Mesendoderm (in vitro differentiated cells): ENCODE data around the gene UBA3.
A peak's percentile ranks its signal among the peaks of the same experiment; 100 is the strongest.

Experiments used
- DNase-seq: peaks from one replicate; pipeline ENCODE4 v3.0.0; 2013
- H2AK5ac ChIP-seq: 2 replicates; pipeline ENCODE4 v1.6.1; 2013; ENCODE audit warnings: low read length, inconsistent platforms
- H2BK120ac ChIP-seq: 2 replicates; pipeline ENCODE4 v1.6.1; 2013; ENCODE audit warnings: low read depth, mild to moderate bottlenecking, low read length, moderate library complexity, mixed read lengths
- H2BK15ac ChIP-seq: replicated peaks from 2 replicates; pipeline ENCODE4 v1.6.1; 2013; ENCODE audit warnings: low read depth, mild to moderate bottlenecking, moderate library complexity
- H2BK5ac ChIP-seq: 2 replicates; pipeline ENCODE4 v1.6.1; 2013; ENCODE audit warnings: low read length, inconsistent platforms
- H3K18ac ChIP-seq: 2 replicates; pipeline ENCODE4 v1.6.1; 2013; ENCODE audit warnings: mild to moderate bottlenecking, low read length, mixed read lengths
- H3K23ac ChIP-seq: one replicate; pipeline ENCODE4 v1.6.1; 2013; ENCODE audit warnings: low read length
- H3K27ac ChIP-seq: 2 replicates; pipeline ENCODE4 v1.5.1; 2013; ENCODE audit warnings: low read depth, mild to moderate bottlenecking, inconsistent platforms, low read length, moderate library complexity
- H3K27me3 ChIP-seq: 2 replicates; pipeline ENCODE4 v1.6.1; 2013; ENCODE audit warnings: low read length, control low read depth, mild to moderate bottlenecking, inconsistent platforms; ENCODE audit not compliant: insufficient read depth, poor library complexity
- H3K36me3 ChIP-seq: 2 replicates; pipeline ENCODE4 v1.6.1; 2013; ENCODE audit warnings: low read length, inconsistent platforms; ENCODE audit not compliant: control insufficient read depth, insufficient read depth
- H3K4ac ChIP-seq: one replicate; pipeline ENCODE4 v1.6.1; 2013; ENCODE audit warnings: low read depth, mild to moderate bottlenecking, low read length, moderate library complexity
- H3K4me1 ChIP-seq: 2 replicates; pipeline ENCODE4 v1.6.1; 2013; ENCODE audit warnings: low read depth, low read length, inconsistent platforms; ENCODE audit not compliant: control insufficient read depth
- H3K4me2 ChIP-seq: 2 replicates; pipeline ENCODE4 v1.6.1; 2013; ENCODE audit warnings: low read length
- H3K4me3 ChIP-seq: 2 replicates; pipeline ENCODE4 v1.5.1; 2013; ENCODE audit warnings: mild to moderate bottlenecking, low read length
- H3K56ac ChIP-seq: one replicate; pipeline ENCODE4 v1.6.1; 2013; ENCODE audit warnings: low read length
- H3K79me1 ChIP-seq: 2 replicates; pipeline ENCODE4 v1.6.1; 2013; ENCODE audit warnings: low read length, inconsistent platforms
- H3K79me2 ChIP-seq: 2 replicates; pipeline ENCODE4 v1.6.1; 2013; ENCODE audit warnings: mild to moderate bottlenecking, low read length; ENCODE audit not compliant: control insufficient read depth, insufficient read depth
- H3K9ac ChIP-seq: 2 replicates; pipeline ENCODE4 v1.6.1; 2013; ENCODE audit warnings: low read length, inconsistent platforms
- H4K5ac ChIP-seq: one replicate; pipeline ENCODE4 v1.6.1; 2013; ENCODE audit warnings: low read length
- H4K8ac ChIP-seq: one replicate; pipeline ENCODE4 v1.6.1; 2013; ENCODE audit warnings: low read depth, mild to moderate bottlenecking, control low read depth, low read length, moderate library complexity
- WGBS: extraction: QIAGEN DNeasy Blood & Tissue Kit; methylation state at CpG from one replicate; pipeline ENCODE4 v1.1.7; 2013; ENCODE audit warnings: low lambda C conversion rate, missing lambda C conversion rate; ENCODE audit not compliant: insufficient coverage; ENCODE audit errors: extremely low coverage; 5-methylcytosine and 5-hydroxymethylcytosine counted together

The UBA3 gene

GRCh38 chr3:69085168-69085832 is 5.1 kb upstream of the UBA3 start:
- Histone ChIP-seq H3K79me1 (no peaks in the 10 kb centered on the region), H3K9ac (peak overlapping the region; percentile 80), H2BK120ac (peak overlapping the region; percentile 69), H2BK5ac (no peak overlapping the region), H3K4me2 (peak overlapping the region; percentile 76), H4K5ac (no peak overlapping the region), H2AK5ac (no peak overlapping the region), H3K4me1 (peaks cover 9% of the 10 kb centered on the region), H4K8ac (peak overlapping the region; percentile 58), H3K36me3 (no peaks in the 10 kb centered on the region), H3K79me2 (no peaks in the 10 kb centered on the region), H3K23ac (no peak overlapping the region), H3K56ac (peak overlapping the region; percentile 70), H3K27ac (no peak overlapping the region), H3K4me3 (peak overlapping the region; percentile 76), H3K27me3 (no peaks in the 10 kb centered on the region), H3K4ac (peak overlapping the region; percentile 81), H3K18ac (peak overlapping the region; percentile 88), H2BK15ac (no peak overlapping the region)
- no peak for DNase-seq
- WGBS: no CpG with 5 or more reads among the region's 26 CpGs

GRCh38 chr3:69084326-69085167 is 4.4 kb upstream of the UBA3 start, which contains the start of gene ARL6IP5:
TSS of gene ARL6IP5 (plus strand) at chr3:69084937. CDS start at chr3:69085048, 111 bp downstream.
- no peak within 1 kb of the TSS for H4K5ac ChIP-seq
- no peak within 1 kb of the TSS for H3K23ac ChIP-seq
- no peak within 1 kb of the TSS for H2AK5ac ChIP-seq
- peaks cover 9% of the 10 kb centered on the region for H3K4me1 ChIP-seq
- H3K36me3 ChIP-seq: no peaks in the 10 kb centered on the region
- H3K79me2 ChIP-seq: peaks cover 2% of the 10 kb centered on the region
- H3K4me2 ChIP-seq: peak within 1 kb of the TSS; percentile 76
- peak within 1 kb of the TSS; percentile 81 for H3K4ac ChIP-seq
- peak within 1 kb of the TSS; percentile 42 for H2BK15ac ChIP-seq
- H3K4me3 ChIP-seq: peak within 1 kb of the TSS; percentile 76
- H3K27me3 ChIP-seq: no peaks in the 10 kb centered on the region
- H2BK120ac ChIP-seq: peak within 1 kb of the TSS; percentile 69
- H4K8ac ChIP-seq: peak within 1 kb of the TSS; percentile 58
- H3K9ac ChIP-seq: peak within 1 kb of the TSS; percentile 80
- H2BK5ac ChIP-seq: no peak within 1 kb of the TSS
- no CpG with 5 or more reads among the region's 32 CpGs for WGBS
- H3K27ac ChIP-seq: no peak within 1 kb of the TSS
- DNase-seq: peak; percentile 94
- H3K56ac ChIP-seq: peak within 1 kb of the TSS; percentile 70
- peaks cover 1% of the 10 kb centered on the region for H3K79me1 ChIP-seq
- H3K18ac ChIP-seq: peak within 1 kb of the TSS; percentile 88

GRCh38 chr3:69082805-69083204 is 2.6 kb upstream of the UBA3 start:
- no peaks in the 10 kb centered on the region for H3K27me3 ChIP-seq
- H3K36me3 ChIP-seq: no peaks in the 10 kb centered on the region
- H3K79me1 ChIP-seq: peaks cover 1% of the 10 kb centered on the region
- H3K4me1 ChIP-seq: peaks cover 7% of the 10 kb centered on the region
- no peak overlapping the region for H3K23ac ChIP-seq
- H3K56ac ChIP-seq: no peak overlapping the region
- H3K4ac ChIP-seq: no peak overlapping the region
- H3K9ac ChIP-seq: no peak overlapping the region
- peaks cover 11% of the 10 kb centered on the region for H3K79me2 ChIP-seq
- DNase-seq: no peak
- no peak overlapping the region for H4K5ac ChIP-seq
- H3K18ac ChIP-seq: no peak overlapping the region
- H2BK15ac ChIP-seq: no peak overlapping the region
- H2AK5ac ChIP-seq: no peak overlapping the region
- H2BK120ac ChIP-seq: no peak overlapping the region
- H3K4me2 ChIP-seq: no peak overlapping the region
- no peak overlapping the region for H2BK5ac ChIP-seq
- H3K27ac ChIP-seq: no peak overlapping the region
- H4K8ac ChIP-seq: no peak overlapping the region
- H3K4me3 ChIP-seq: no peak overlapping the region

- Histone ChIP-seq H2AK5ac (no peak overlapping the region), H3K36me3 (no peaks in the 10 kb centered on the region)
- no peak for DNase-seq
These were observed 2.2 kb upstream of the UBA3 start for GRCh38 chr3:69082361-69082760.

GRCh38 chr3:69081583-69082262 is 1.6 kb upstream of the UBA3 start:
- DNase-seq: peak; percentile 85

More at GRCh38 chr3:69082361-69082760, 2.2 kb upstream of the UBA3 start:
- WGBS: no CpG with 5 or more reads among the region's 2 CpGs
- Histone ChIP-seq H2BK5ac (no peak overlapping the region), H3K79me1 (peaks cover 1% of the 10 kb centered on the region), H4K5ac (no peak overlapping the region), H3K27ac (no peak overlapping the region), H3K4ac (no peak overlapping the region), H2BK15ac (no peak overlapping the region), H3K4me3 (no peak overlapping the region), H2BK120ac (no peak overlapping the region), H3K18ac (no peak overlapping the region), H3K23ac (no peak overlapping the region), H3K56ac (no peak overlapping the region), H3K79me2 (peaks cover 11% of the 10 kb centered on the region), H4K8ac (no peak overlapping the region), H3K4me2 (no peak overlapping the region), H3K4me1 (peaks cover 7% of the 10 kb centered on the region), H3K9ac (no peak overlapping the region), H3K27me3 (no peaks in the 10 kb centered on the region)

More at GRCh38 chr3:69081583-69082262, 1.6 kb upstream of the UBA3 start:
- Histone ChIP-seq H3K18ac (no peak overlapping the region), H2BK5ac (no peak overlapping the region), H3K79me1 (peaks cover 1% of the 10 kb centered on the region), H4K8ac (no peak overlapping the region), H3K9ac (no peak overlapping the region), H2BK15ac (no peak overlapping the region), H3K4me3 (no peak overlapping the region), H3K4ac (no peak overlapping the region), H2BK120ac (no peak overlapping the region), H3K4me2 (no peak overlapping the region), H3K27ac (no peak overlapping the region), H3K27me3 (no peaks in the 10 kb centered on the region), H4K5ac (no peak overlapping the region), H3K23ac (no peak overlapping the region), H3K56ac (no peak overlapping the region), H2AK5ac (no peak overlapping the region), H3K4me1 (peaks cover 7% of the 10 kb centered on the region), H3K79me2 (peaks cover 11% of the 10 kb centered on the region), H3K36me3 (no peaks in the 10 kb centered on the region)
- no CpG with 5 or more reads among the region's 5 CpGs for WGBS
